ENCODE measurements around the gene MED13.
"Not testable (repeated sequence)": the region's sequence is repeated elsewhere in the genome, so short reads cannot be mapped to it uniquely, and the experiment has no call there.

Gene MED13

DNA sequence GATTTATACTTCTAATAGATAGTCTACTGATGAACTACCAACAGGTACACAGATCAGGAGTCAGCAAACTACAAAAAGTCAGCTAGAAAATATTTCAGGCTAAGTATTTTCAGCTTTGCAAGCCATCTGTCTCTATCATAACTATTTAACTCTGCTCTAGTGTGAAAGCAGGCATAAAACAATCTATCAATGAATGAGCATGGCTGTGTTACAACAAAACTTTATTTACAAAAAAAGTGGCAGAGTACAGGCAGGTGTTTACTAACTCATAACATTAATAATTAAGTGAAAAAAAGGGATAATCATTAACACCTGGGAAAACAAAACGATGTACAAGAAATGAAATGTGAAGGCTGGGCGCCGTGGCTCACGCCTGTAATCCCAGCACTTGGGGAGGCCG is 15.8 kb downstream of the MED13 start:
- no peak for DNase-seq

DNA sequence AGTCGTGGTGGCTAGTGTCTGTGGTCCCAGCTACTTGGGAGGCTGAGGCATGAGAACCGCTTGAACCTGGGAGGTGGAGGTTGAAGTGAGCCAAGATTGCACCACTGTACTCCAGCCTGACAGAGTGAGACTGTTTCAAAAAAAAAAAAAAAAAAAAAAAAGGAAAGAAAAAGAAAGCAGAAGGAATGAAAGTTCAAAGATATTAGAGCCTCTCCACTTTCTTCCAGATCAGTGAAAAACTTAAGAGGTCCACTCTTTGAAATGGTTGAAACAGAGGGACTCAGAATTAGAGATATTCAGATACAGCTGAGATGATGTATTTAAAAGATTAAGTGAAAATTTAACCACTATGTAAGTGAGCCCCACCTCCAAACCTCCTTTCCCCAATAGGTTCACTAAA is 16.8 kb downstream of the MED13 start:
- DNase-seq = no peak

DNA sequence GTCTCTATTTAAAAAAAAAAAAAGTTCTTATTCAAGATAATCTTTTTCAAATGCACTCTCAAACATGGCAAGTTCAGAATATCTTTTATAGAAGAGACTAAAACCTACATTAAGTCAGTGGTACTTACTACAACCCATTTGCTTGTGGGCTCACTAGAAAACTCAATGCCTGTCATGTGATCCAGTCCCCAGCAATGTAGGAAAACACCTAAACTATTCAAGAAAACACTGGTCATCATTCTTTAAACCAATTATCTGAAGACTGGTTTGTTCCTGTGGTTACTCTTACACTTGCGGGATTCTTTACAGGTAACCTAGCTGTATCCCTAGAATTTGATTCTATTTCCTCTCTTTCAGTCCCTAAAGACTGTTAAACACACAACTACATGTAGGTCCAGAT is 19.6 kb downstream of the MED13 start:
- DNase-seq = no peak

DNA sequence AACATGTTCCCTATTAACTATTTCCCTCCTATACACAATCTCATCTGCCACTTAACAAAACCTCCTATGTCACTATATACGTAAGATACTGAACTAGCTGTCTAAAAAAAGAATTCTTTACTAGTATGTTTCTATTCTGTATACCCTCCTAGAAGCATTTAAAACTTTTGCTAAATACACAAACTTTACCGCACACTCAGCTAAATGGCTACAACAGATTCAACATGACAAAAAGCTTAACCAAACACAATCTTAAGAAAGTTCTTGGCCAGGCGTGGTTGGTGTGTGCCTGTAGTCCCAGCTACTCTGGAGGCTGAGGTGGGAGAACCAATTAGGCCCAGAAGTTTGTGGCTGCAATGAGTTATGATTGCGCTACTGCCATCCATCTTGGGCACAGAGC is 20.0 kb downstream of the MED13 start:
- DNase-seq = no peak

DNA sequence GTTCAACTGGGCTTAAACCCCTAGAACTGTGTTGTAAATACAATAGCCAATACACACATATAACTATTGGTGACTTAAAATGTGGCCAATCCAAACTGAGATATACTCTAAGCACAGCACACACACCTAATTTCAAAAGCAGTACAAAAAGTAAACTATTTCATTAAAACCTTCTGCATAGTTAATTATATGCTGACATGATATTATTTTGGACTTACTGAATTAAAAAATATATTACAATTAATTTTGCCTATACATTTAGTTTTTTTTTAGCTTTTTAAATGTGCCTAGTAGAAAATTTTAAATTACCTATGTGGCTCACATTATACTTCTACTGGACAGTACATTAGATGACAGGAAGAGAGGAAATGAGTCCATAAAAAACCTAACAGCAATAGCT is 21.5 kb downstream of the MED13 start:
- no peak for DNase-seq

DNA sequence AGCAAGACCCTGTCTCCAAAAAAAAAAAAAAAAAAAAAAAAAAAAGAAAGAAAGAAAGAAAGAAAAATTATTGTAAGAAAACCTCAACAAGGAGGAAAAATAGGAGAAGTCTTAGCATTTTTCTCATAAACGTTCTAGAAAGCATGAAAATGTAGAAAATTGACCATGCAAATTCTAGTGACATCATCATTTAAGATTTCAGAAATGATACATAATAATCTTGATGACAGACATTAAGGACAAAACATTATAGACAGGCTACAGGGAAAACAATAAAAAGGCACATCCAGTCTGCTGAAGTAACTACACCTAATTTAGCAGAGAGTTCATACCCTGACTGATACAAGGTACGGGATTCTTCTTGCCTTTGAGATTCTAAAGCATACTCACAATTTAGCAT is 21.9 kb downstream of the MED13 start:
- no peak for DNase-seq

DNA sequence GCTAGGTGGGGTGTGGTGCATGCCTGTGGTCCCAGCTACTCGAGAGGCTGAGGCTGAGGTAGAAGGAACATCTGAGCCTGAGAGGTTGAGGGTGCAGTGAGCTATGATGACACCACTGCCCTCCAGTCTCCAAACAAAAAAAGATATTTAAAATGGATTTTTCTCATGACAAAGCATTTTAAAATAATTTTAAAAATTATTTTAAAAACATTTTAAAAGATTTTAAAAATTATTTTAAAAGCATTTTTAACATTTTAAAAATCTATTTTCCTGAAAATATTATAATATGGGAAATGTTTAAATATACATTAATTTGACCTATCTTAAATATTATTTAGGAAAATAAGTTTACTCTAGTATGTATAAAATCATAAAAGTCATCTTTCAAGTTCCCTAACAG is 26.8 kb downstream of the MED13 start:
- no peak for DNase-seq

DNA sequence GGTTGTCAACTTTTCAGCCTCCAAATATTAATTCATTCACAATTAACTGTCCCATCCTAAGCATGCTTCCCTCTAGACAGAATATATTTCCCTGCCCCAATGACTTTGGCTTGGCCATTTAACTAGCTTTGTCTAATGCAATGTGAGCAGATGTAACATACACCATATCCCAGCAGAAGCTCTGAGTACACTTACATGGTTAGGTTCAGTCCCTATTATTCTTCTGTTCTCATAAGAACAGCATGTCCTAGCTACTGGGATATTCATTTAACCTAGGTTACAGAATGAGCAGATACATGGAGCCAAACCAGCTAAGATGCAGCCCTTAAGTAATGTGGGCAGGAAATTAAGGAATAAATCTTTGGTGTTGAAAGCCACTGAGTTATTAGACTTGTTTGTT is 31.8 kb downstream of the MED13 start:
- no peak for DNase-seq

DNA sequence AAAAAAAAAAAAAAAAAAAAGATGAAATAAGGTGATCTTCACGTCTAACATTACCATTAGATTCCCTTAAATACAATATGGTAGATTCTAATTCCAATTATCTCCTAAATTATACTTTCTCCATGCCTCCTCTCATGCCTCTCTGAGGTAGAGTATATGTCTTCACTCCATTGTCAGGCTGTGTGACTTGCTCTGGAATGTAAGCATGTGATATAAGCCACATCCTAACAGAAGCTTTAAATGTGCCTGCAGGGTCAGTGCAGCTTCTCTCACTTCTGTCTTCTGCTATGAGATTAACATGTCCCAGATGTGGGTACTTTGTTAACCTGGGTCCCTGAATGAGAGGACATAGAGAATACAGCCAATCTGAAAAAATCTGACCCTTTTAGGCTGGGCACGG is 32.6 kb downstream of the MED13 start:
- no peak for DNase-seq

DNA sequence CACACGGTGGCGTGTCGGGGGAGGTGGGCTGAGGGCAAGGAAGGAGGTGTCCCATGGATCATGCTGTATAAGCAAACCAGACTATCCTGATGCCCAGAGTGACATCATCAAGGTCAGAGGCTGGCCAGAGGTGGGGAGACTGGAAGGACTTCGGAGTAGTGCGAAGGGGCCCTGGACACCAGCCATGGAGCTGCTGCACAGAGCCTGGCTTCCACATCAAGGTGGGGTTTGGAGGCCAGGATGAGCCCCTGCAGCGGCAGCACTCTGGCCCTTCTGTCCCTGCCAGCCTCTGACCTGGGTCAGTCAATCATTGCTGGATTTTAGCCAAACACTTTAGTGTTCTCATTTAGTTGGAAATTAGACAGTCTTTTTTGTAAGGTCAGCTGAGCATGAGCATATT is 34.8 kb downstream of the MED13 start:
- no peak for DNase-seq

DNA sequence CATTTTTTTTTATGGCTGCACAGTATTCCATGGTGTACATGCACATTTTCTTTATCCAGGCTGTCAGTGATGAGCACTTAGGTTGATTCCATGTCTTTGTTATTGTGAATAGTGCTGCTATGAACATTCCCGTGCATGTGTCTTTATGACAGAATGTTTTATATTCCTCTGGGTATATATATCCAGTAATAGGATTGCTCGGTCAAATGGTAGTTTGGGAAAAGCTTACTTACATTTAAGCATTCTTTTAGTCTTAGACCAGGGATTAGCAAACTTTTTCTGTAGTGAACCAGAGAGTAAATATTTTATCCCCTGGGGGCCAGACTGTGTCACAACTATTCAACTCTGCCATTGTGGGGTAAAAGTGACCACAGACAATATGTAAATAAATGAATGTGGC is 40.2 kb downstream of the MED13 start:
- DNase-seq = no peak

DNA sequence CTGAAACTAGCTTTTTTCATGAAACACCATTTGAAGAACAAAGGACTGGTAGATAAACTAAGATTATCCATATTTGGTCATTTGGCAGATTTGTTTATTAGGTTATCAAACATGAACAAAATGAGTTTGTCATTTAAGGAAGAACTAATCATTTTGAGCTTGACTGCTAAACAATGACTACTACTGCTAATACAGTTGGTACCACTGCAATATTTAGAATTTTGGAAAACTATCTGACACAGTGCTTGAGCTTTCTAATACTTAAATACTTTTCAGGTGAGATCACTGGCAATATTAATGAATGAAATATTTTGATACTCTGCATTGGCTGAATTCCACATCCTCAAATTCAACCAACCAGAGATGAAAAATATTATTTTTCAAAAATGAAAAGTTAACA is 47.2 kb downstream of the MED13 start:
- DNase-seq = no peak

DNA sequence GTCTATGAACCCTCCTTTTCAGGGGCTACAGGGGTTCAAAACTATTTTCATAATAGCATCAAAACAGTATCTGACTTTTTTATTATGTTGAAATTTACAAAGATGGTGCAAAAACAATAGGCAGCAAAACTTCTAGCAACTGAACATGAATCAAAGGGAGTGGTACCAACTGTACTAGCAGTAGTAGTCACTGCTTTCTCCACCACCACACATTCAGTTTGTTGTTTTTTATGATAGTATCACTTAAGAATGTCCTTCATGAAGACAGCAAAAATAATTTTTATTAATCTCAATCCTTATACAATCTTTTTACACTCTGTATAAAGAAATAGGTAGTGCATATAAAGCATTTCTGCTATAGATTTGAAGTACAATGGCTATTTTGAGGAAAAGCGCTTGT is 47.6 kb downstream of the MED13 start:
- DNase-seq = no peak

DNA sequence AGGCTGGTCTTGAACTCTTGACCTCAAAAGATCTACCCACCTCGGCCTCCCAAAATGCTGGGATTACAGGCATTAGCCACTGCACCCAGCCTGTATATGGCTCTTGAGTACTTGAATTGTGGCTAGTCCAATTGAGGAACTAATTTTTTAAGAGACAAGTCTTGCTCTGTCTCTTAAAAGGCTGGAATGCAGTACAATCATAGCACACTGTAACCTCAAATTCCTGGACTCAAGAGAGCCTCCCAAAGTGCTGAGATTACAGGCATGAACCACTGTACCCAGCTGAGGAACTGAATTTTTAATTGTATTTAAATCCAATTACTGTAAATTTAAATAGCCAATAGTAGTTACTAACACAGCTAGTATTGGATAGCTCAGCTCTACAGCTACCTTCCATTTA is 50.6 kb downstream of the MED13 start:
- no peak for DNase-seq

DNA sequence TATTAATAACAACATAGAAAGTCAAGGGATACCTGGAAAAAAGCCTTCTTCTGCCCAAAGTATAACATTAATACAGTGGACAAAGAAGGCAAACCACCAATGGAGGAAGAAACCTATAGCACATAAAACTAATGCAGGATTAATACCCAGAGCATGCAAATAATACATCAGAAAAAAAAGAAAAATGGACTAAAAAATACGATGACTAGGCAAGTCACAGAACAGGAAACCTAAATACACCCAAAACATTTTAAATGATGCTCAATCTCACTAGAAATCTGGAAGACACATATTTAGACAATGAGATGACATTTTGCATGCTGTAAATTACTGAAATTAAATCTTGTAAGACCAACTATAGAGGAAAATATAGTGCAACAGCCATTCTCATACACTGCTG is 55.9 kb downstream of the MED13 start:
- DNase-seq = no peak

DNA sequence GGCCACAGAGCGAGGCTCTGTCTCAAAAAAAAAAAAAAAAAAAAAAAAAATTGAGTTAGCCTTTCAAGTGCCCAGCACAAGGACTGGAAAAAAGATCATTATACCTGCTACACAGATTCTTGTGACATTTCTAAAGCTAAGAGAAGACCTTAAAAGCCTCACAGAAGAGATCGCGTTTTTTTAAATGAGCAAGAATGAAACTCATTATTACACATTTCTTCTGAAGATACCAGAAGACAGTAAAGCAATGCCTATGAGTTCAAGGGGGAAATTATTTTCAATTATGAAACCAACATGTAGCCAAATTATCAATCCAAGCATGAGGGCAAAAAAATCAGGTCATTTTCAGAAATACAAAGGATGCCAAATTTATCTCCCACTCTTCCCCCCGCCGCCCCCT is 56.8 kb downstream of the MED13 start:
- DNase-seq = no peak

DNA sequence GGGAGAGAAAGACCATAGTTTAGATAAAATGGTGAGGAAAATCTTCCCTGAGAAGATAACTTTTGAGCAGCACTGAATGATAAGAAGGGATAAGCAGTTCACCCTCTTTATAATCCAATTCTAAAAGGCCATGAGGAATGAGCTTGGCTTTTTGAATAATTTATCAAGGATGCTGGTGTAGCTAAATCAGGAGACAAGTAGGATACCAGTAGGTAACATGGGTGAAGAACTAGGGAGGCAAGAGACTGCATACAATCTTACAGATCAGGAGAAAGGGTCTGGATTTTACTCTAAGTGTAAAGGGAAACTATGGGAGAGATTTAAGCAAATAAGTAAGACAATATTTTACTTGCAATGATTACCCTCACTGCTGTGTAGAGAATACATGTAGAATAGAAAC is 60.7 kb downstream of the MED13 start:
- no peak for DNase-seq

DNA sequence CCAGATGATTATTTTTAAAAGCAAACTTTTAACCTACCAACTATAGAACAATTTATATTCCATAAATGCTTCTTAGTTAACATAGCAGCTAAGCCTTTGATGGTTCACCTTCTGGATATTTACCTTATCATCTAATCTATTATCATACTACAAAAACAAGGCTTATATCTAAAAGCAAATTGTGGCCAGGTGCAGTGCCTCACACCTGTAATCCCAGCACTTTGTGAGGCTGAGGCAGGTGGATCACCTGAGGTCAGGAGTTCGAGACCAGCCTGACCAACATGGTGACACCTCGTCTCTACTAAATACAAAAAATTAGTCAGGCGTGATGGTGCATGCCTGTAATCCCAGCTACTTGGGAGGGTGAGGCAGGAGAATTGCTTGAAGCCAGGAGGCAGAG is 61.9 kb downstream of the MED13 start:
- not testable (repeated sequence) for DNase-seq

DNA sequence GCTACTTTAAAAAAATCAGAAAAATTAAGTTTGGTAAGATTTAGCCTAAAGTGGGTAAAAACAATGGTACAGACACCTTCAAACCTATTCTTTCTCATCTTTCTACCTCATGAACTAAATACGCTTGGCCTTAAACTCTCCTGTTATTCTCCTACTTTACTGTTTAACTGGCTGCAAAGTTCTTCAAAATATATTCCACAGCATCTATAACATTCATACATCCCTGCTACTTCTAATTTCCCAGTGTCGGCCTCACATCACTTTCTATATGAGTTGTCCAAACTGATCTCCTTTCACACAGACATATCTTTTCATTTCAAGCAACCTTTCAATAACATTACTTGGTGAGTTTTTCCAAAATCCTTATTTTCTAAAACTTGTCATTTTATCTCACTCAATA is 64.0 kb downstream of the MED13 start:
- no peak for DNase-seq

DNA sequence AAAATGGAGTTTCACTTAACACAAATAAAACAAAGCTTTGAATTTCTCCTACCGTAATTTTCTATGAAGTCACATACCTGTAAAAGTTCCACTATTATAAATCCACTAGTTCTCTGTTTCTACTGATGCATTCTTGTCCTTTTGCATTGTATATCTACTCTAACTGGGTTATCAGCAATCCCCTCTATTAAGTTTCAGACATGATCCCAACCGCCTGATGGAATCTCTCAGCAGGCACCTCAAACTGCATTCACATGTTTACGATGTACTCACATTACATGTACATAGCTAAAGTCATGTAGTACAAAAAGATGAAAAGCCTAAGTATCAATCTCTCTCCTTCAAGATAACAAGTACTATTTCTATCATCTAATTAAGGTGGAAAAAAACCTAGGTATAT is 64.9 kb downstream of the MED13 start:
- no peak for DNase-seq

DNA sequence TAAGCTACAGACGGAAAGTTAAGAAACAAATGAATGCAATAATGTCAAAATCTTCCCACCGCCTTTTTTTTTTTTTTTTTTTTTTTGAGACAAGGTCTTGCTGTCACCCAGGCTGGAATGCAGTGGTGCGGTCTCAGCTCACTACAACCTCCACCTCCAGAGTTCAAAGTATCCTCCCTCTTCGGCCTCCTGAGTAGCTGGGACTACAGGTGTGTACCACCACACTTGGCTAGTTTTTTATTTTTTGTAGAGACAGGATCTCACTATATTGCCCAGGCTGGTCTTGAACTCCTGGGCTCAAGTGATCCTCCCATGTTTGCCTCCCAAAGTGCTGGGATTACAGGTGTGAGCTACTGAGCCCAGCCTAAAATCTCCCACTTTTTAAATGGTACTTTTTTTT is 66.5 kb downstream of the MED13 start:
- not testable (repeated sequence) for DNase-seq

DNA sequence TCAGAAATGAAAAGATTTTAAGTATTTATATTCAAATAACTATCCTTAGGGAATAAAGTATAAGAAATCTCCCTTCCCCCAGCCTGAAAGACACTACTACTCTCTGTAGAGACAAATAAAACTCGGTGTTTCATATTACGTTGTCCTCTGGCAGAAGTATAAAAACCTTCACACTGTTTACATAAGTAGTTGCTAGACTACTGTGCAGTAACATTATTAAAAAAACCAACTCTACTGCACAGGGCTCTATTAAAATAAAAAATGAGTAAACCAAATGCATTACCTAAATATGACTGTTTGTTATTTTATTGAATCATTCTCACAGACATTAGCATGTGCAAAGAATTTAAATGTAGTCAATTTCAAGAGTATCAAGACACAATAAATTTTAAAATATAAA is 67.4 kb downstream of the MED13 start:
- peak; percentile 21 for DNase-seq

DNA sequence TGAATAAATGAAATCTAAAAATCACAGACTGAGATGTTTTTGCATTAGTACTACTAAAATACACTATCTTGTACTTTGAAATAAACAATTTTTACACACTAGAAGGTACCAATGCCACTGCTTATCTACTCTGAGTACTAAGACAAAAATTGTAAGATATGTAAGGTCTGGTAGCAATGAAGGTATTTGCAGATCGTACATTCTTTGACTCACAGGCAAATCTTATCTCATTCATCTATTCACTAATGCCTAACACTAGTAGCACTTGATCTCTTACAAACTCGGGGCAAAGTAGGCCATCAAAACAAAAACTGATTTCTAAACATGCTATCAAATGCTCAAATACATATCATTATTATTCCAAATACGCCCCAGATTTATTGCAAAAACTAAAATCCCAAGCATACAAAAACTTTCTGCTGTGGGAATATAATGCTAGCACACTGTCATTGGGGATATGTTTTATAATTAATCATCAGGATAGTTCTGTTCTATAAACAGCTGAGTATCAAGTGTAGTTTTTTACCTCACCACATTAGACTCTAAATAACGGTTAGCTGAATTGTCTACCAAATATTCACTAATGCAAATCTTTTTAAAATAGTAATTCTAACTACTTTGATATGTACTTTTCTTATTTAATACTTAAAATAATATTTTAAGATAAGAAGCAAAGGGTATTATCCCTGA is 68.0 kb downstream of the MED13 start:
- DNase-seq = no peak

DNA sequence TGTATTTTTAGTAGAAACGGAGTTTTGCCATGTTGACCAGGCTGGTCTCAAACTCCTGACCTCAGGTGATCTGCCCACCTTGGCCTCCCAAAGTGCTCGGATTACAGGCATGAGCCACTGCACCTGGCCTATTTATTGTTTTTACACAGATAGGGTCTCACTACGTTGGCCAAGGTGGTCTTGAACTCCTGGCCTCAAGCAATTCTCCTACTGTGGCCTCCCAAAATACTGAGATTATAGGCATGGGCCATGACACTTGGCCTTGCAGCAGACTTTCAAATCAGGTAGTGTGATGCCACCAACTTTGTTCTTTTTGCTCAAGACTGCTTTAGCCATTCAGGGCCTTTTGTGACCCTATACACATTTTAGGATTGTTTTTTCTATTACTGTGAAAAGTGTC is 75.6 kb downstream of the MED13 start:
- DNase-seq = no peak

DNA sequence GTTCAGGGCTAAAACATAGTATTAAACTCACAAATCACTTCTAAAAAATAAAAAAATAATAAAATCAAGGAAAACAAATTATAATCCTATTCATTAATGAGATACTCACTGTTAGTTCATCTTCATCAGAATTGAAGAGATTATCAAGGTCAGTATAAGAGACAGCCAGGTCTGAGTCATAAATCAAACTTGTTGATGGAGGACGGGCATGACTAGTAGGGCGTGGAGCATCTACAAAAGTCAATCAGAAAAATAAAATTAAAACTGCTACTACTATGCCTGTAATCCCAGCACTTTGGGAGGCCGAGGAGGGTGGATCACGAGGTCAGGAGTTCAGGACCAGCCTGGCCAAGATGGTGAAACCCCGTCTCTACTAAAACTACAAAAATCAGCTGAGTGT is 78.2 kb downstream of the MED13 start:
- DNase-seq = no peak

DNA sequence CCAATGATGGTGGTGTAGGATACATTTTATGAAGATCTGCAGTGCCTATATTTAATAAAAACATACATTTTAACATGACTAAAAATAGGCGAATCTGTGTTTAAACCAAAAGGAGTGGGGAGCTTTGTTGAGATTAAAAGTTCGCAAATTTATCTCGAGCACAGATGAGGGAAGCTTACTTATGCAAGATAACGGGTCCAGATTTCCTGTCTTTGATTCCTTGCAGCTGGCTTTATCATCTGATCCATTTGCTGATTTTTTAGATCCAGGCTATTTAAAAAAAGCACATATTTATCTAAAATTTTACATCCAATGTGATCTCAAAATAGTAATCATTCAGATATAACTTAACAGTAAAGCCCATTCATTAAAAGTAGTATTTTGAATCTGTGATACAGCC is 80.3 kb downstream of the MED13 start:
- DNase-seq = no peak

Data from NCI-H2029 (cell line).